Activated CD8-positive, alpha-beta T cell treated with anti-CD3 and anti-CD28 coated beads for 36 hours (primary cell): ENCODE measurements around the gene PGAP6. TPM values are rescaled to one million over a fixed set of nuclear protein-coding genes. Genes with fewer than 3 reads are reported as not detected.
"Not testable (repeated sequence)": the region's sequence is repeated elsewhere in the genome, so short reads cannot be mapped to it uniquely, and the experiment has no call there.

Experiments used
- ATAC-seq: fragments of 200-7000 bp; cut with Tn5 transposase; one replicate; pipeline ENCODE4 v1.10.0; 2021; ENCODE audit warnings: mild to moderate bottlenecking, moderate library complexity
- CTCF ChIA-PET: fragments of 350-600 bp; sonication (Branson Sonifier 250); formaldehyde crosslinking; loops from one replicate; lab custom pipeline; 2021; ENCODE audit warnings: antibody characterized with exemption; lab: Charles Lee
- POLR2A ChIA-PET: fragments of 350-600 bp; sonication (Branson Sonifier 250); formaldehyde crosslinking; loops from one replicate; lab custom pipeline; 2021; ENCODE audit warnings: antibody characterized with exemption; lab: Charles Lee
- DNase-seq: peaks from one replicate; pipeline ENCODE4 v3.0.0-alpha.2; 2020
- H3K27ac Mint-ChIP-seq: one replicate; pipeline ENCODE4 v1.8.0; 2021; ENCODE audit warnings: mild to moderate bottlenecking, mixed read lengths
- H3K27me3 Mint-ChIP-seq: one replicate; pipeline ENCODE4 v1.8.0; 2021; ENCODE audit warnings: mixed read lengths
- H3K36me3 Mint-ChIP-seq: one replicate; pipeline ENCODE4 v1.8.0; 2021; ENCODE audit warnings: low read depth, mixed read lengths
- H3K4me1 Mint-ChIP-seq: one replicate; pipeline ENCODE4 v1.8.0; 2021; ENCODE audit warnings: low read depth, mixed read lengths
- H3K4me3 Mint-ChIP-seq: one replicate; pipeline ENCODE4 v1.8.0; 2021; ENCODE audit warnings: mild to moderate bottlenecking, moderate library complexity, mixed read lengths
- H3K9me3 Mint-ChIP-seq: one replicate; pipeline ENCODE4 v1.8.0; 2021; ENCODE audit warnings: mixed read lengths
- intact Hi-C: fragments of 100-400 bp; cut with micrococcal nuclease; formaldehyde crosslinking; loops from one replicate; pipeline ENCODE4 v1.10.0; 2022
- total RNA-seq, 2 experiments: library from RNA; stranded (reverse); gene quantifications; one replicate each; pipeline ENCODE4 v1.2.3, GENCODE V29; 2021
- TF ChIP-seq, protein P1 (sequence below): fragments of 200-600 bp; IDR thresholded peaks from one replicate; pipeline ENCODE4 v1.8.0; 2022; ENCODE audit warnings: antibody characterized with exemption, mild to moderate bottlenecking

Gene PGAP6
- total RNA-seq, 2 experiments from 2014 or later, result 21.9 to 24.8 TPM

DNA sequence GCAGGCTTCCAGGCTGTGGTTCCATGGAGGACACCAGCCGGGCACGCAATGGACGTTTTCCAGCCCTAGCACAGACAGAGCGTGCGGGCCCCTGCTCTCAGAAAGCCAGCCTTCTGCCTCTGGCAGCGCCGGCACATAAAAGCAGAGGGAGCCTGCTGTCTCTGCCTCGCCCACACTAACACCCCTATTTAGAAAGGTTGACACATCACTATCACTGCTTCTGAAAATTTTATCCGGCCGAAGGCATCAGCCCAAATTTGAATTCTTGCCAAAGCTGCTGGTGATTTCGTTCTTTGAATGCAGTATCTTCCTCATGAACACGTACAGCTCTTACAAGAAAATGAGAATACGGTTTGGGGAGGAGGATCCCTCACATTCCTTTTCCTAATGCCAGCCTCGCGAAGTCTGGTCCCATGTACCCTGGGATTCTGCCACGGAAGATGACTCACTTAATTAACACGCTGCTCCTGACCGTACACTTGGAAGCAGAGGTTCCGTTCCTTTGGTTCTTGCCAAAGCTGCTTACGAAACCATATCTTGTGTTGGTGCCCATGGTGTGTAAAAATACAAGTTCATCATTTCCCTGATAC lies 42.4 kb upstream of the PGAP6 start:
- POLR2A ChIA-PET, result interaction anchor here (0.9 kb wide), 2 partner anchors 21 to 23 kb away, joined by 3 read pairs; no protein-coding TSS in a partner anchor
- CTCF ChIA-PET, result interaction anchor here (1.6 to 2.5 kb wide), 2 partner anchors 23 to 32 kb away, joined by 7 to 11 read pairs; partner anchors contain the start of gene DECR2
- peaks cover 6% of the 10 kb centered on the region for H3K36me3 Mint-ChIP-seq
- H3K27ac Mint-ChIP-seq, result no peak overlapping the region
- no peaks in the 10 kb centered on the region for H3K27me3 Mint-ChIP-seq
- TF ChIP-seq, protein P1, sequence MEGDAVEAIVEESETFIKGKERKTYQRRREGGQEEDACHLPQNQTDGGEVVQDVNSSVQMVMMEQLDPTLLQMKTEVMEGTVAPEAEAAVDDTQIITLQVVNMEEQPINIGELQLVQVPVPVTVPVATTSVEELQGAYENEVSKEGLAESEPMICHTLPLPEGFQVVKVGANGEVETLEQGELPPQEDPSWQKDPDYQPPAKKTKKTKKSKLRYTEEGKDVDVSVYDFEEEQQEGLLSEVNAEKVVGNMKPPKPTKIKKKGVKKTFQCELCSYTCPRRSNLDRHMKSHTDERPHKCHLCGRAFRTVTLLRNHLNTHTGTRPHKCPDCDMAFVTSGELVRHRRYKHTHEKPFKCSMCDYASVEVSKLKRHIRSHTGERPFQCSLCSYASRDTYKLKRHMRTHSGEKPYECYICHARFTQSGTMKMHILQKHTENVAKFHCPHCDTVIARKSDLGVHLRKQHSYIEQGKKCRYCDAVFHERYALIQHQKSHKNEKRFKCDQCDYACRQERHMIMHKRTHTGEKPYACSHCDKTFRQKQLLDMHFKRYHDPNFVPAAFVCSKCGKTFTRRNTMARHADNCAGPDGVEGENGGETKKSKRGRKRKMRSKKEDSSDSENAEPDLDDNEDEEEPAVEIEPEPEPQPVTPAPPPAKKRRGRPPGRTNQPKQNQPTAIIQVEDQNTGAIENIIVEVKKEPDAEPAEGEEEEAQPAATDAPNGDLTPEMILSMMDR, result no peak
- intact Hi-C loops, result no loop called here
- DNase-seq (no peak), ATAC-seq (no peak)
- no peaks in the 10 kb centered on the region for H3K9me3 Mint-ChIP-seq
- peak overlapping the region; percentile 79 for H3K4me3 Mint-ChIP-seq
- peaks cover 27% of the 10 kb centered on the region for H3K4me1 Mint-ChIP-seq

DNA sequence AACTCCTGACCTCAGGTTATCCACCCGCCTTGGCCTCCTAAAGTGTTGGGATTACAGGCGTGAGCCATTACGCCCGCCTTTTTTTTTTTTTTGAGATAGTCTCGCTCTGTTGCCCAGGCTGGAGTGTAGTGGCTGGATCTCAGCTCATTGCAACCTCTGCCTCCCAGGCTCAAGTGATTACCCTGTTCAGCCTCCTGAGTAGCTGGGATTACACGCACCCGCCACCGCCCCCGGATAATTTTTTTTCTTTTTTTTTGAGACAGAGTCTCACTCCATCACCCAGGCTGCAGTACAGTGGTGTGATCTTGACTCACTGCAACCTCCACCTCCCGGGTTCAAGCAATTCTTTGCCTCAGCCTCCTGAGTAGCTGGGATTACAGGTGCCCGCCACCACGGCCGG lies 40.4 kb upstream of the PGAP6 start:
- H3K27ac Mint-ChIP-seq, H3K9me3 Mint-ChIP-seq, POLR2A ChIA-PET, DNase-seq, ATAC-seq, H3K36me3 Mint-ChIP-seq, intact Hi-C loops, H3K27me3 Mint-ChIP-seq, H3K4me3 Mint-ChIP-seq: not testable (repeated sequence)
- CTCF ChIA-PET, result interaction anchor here (1.5 kb wide), 1 partner anchor 20 kb away, joined by 3 read pairs; no protein-coding TSS in a partner anchor
- peaks cover 12% of the 10 kb centered on the region for H3K4me1 Mint-ChIP-seq

DNA sequence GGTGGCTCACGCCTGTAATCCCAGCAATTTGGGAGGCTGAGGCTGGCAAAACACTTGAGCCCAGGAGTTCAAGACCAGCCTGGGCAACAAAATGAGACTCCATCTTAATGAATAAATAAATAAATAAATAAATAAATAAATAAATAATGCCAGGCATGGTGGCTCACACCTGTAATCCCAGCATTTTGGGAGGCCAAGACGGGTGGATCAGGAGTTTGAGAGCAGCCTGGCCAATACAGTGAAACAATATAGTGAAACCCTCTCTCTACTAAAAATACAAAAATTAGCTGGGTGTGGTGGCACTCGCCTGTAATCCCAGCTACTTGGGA lies 33.4 kb upstream of the PGAP6 start:
- H3K36me3 Mint-ChIP-seq, intact Hi-C loops, CTCF ChIA-PET, DNase-seq, H3K4me1 Mint-ChIP-seq, ATAC-seq, H3K9me3 Mint-ChIP-seq, H3K27ac Mint-ChIP-seq, H3K4me3 Mint-ChIP-seq, H3K27me3 Mint-ChIP-seq: not testable (repeated sequence)
- POLR2A ChIA-PET, result interaction anchor here (0.8 kb wide), 1 partner anchor 11 kb away, joined by 3 read pairs; no protein-coding TSS in a partner anchor

DNA sequence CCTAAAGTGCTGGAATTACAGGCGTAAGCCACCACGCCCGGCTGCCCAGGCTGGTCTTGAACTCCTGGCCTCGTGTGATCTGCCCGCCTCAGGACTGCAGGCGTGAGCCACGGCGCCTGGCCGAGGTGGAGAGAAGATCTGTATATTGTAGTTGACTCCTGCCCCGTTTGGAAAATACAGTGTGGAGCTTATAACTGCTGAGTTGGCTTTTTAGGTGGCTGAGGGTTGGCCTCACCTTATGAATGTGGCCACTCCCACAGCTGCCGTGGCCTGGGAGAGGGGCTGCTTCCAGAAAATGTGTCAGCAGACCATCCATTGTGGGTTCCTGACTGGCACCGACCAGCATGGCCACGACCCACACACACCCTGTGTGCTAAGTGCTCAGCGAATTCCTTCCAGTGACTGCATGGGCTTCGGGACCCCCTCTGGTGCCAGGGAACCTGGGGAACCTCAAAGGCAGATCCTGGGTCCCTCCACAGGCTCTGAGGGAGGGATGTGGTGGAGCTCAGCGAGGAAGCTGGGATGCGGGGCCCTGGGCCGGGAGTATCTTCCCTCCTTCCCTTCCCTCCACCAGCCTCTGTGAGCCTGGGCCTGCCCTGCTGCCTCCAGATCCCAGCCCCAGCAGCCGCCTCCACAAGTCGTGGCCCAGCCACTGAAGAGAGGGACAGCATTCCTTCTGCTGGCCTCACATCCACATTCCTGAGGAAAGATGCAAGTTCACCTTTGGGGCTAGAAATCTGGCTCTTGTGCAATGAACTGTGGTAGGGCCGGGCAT lies 32.8 kb upstream of the PGAP6 start:
- intact Hi-C loops, result no loop called here
- TF ChIP-seq, protein P1, result no peak
- no peak overlapping the region for H3K4me3 Mint-ChIP-seq
- H3K36me3 Mint-ChIP-seq, result no peaks in the 10 kb centered on the region
- DNase-seq (no peak), ATAC-seq (no peak)
- no peaks in the 10 kb centered on the region for H3K27me3 Mint-ChIP-seq
- CTCF ChIA-PET, result no interaction called here
- H3K4me1 Mint-ChIP-seq, result no peaks in the 10 kb centered on the region
- POLR2A ChIA-PET, result no interaction called here
- H3K9me3 Mint-ChIP-seq, result no peaks in the 10 kb centered on the region
- no peak overlapping the region for H3K27ac Mint-ChIP-seq

- no peak overlapping the region for H3K27ac Mint-ChIP-seq
- H3K4me3 Mint-ChIP-seq, result no peak overlapping the region
- POLR2A ChIA-PET, result interaction anchor here (0.8 kb wide), 1 partner anchor 17 kb away, joined by 3 read pairs; no protein-coding TSS in a partner anchor
- H3K9me3 Mint-ChIP-seq, result no peaks in the 10 kb centered on the region
- no peak for ATAC-seq
- H3K36me3 Mint-ChIP-seq, result no peaks in the 10 kb centered on the region
- H3K4me1 Mint-ChIP-seq, result no peaks in the 10 kb centered on the region
- TF ChIP-seq, protein P1, result no peak
- intact Hi-C loops, result no loop called here
- no peaks in the 10 kb centered on the region for H3K27me3 Mint-ChIP-seq
- CTCF ChIA-PET, result no interaction called here
- DNase-seq, result no peak
Observed at GRCh38 chr16:411576-412265, 29.9 kb upstream of the PGAP6 start.
